ENCODE measurements around the gene EGR2.

Gene EGR2

DNA sequence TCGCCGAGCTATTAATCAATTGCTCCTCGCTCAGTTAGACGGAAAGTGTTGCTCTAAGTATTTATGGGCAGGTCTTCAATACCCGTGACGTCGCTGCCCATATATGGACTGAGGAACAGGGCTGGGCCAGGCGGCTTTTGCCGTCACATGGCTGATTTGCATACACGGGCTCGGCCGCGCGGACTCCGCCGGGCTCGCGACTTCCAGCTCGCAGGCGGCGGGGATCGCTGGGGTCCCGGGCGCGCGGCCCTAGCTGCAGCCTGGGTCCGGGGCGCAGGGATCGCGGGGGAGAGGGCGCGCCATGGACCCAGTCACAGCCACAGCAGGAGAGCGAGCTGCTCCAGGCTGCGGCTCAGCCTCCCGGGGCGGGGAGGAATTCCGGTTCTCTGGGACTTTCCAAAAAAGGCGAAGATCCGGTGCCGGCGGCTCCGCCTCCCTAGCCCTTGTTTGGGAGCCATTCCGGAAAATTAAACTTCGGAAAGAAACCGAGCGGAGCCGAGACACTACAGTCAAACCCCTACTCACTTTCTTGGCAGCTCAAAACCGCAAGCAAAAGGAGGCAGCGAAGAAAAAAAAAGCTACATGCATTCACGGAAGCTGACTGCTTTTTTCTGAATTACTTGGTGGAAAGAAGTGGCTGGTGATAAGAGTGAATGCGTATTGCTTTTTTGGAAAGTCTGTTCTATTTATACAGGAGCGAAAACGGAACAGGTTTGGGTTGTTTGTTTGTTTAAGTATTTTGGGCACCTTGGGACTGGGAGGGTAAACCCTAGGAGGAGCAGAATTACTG is at the start of gene EGR2:
Gene EGR2, minus strand, starts transcription at position 36 of the 790 bp plus-strand sequence. CDS start 337 bp downstream, outside the sequence.
- peak; percentile 97 for DNase-seq

GRCh38 chr10:62862447-62862846 is 46.3 kb upstream of the EGR2 start:
- no peak for DNase-seq

DNA sequence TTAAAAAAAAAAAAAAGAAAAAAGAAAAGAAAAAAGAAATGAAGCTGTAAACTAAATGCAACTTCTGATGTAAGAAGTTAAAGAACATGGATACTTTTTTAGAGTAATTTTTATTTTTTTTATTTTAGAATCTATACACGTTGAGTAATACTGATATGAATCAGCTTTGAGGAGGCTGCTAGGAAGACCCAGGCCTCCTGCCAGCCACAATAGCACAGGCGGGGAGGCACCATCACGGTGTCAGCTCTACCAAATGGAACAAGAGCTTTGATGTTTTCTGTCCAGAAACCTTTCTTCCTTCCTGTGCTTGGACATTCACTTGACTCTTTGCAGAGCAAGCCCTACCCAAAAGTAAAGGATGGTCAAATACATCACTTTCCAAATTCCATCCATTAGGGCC is 45.3 kb upstream of the EGR2 start:
- DNase-seq, result no peak

- peak; percentile 49 for DNase-seq
Measured at GRCh38 chr10:62860946-62861345, 44.8 kb upstream of the EGR2 start.

GRCh38 chr10:62858364-62858763 is 42.2 kb upstream of the EGR2 start:
- no peak for DNase-seq

DNA sequence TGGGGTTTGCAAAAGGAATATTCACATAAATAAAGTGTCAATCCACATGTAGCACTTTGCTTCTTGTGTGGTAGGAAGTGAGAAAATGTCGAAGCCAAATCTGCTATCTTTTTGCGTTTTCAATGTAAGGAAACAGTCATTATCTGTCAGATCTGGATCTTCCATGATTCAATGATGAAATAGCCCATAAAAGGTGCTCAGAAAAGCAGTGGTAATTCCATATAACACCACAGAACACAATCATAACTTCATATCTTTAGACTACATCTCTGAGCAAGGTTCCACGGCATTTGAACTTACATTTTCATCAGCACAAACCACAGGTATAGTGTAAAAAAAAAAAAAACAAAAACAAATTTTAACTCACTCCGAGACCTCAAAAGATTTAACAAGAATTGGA is 39.9 kb upstream of the EGR2 start:
- DNase-seq, result no peak

GRCh38 chr10:62853710-62854109 is 37.5 kb upstream of the EGR2 start:
- DNase-seq, result peak; percentile 47

DNA sequence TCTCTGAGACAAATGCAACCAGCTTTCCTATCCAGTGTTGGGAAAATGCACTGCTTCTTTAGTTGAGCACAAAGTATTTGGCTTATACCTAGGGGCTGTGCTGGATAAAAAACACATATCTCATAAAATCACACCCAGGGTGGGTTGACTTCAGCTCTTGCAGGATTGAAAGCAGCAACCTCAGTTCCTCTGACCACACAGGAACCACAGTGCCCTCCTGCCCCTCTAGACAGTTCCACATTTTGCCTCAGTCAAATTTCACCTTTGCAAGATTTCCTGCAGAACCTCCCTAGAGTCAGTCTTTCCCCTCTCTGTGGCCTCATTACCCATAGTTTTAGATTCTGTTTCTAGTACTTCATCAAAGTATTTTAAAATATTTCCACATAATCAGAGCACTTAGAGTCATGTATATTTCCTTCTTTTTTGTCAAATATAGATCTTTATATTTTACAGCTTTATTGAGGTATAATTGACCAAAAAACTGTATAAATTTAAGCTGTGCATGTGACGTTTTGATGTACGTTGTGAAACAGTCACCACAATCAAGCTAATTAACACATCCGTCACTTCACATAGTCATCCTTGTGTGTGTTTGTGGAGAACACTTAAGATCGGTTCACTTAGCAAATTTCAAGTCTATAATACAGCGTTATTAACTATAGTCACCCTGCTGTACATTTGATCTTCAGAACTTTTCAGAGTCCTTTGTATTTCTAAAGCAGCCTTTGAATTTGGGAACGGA is 37.0 kb upstream of the EGR2 start:
- peak; percentile 48 for DNase-seq

- peak; percentile 39 for DNase-seq
Measured at GRCh38 chr10:62851442-62851841, 35.3 kb upstream of the EGR2 start.

DNA sequence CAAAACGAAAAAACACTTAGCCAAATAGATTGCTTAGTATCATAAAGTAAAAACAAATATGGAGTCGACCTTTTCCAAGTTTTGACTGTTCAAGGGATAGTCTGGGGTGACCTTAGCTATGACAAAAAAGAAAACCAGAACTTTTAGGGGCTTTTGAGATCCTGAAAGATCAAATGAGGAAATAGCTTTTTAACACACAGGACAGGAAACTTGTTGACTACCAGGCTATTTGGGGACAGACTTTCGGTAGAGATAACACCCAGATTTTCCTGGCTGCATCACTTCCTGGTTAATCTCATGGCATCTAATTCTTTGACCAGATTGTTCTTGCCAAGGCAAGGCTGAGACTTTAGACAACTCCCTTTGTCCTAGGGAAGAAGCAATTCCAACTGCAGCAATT is 34.5 kb upstream of the EGR2 start:
- peak; percentile 34 for DNase-seq

DNA sequence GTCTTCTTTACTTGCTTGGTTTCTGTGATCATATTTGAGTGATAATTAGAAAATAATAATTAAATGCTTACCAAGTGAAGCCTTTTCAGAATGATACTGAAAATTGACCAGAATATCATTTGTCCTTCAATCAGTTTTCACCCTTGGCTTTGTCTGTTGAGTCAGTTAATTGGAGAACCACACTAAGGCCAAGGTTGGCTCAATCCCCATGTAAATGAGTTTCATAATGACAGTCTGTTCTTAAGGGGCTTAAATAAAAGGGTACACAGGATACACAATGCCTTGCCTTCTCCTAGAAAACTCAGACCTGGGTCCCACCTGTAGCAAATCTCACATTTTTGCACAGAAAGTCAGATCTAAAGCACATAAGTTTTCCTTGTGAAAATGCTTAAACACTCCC is 31.3 kb upstream of the EGR2 start:
- no peak for DNase-seq

GRCh38 chr10:62844280-62845011 is 28.3 kb upstream of the EGR2 start:
- no peak for DNase-seq

DNA sequence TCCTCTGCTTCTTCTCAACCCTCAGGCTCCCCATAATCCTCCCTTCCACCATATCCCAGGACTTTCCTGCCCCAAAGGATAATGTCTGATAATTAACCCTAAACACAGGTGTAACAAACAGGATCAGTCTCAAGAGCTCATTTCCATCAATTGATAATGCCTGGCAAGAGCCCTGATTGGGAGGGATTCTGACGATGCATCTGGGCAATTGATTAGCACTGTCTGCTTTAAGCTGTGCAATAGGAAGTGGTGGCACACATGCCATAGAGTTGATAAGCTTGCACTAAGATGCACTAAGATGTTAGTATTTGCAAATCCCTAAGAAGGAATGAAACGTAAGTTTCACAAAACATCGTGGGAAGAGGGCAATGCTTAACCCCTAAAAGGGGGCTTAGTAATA is 27.4 kb upstream of the EGR2 start:
- DNase-seq, result peak; percentile 51

GRCh38 chr10:62842983-62843382 is 26.8 kb upstream of the EGR2 start:
- DNase-seq, result peak; percentile 5

GRCh38 chr10:62839590-62839989 is 23.4 kb upstream of the EGR2 start:
- DNase-seq, result no peak

DNA sequence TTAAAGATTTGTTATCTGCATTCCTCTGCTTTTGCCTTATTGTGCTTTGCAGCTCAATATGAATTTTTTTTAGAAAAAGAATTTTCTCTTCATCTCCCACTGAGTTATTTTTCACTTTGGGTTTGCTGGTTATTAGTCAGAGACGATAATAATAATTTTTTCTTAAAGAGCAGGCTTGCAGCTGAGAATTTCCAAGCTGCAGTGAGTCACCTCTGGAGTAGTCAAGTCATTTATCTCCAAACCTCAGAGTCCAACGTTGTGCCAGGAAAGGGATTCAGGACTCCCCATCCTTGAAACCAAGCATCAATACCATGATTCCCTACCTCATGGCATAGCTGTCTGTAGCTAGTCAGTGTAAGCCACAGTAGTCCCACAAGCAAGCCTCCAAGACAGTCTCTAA is 15.2 kb upstream of the EGR2 start:
- no peak for DNase-seq

DNA sequence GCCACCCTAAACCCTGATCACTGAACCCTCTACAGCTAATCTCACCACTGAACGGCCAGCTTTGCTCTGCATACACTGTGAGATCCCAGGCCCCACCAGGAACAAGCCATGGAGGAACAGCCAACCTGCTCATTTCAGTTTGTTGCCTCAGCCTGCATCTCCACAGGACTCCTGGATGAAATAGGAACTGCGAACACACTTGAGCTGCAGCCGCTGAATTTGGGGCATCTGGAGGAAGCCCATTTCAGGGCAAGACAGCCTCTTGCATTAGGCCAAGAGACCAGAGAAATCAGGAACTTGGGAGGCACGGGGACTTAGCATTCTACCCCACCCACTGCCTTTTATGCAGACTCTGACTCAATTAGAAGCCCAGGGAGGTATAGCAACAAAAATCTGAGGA is 14.5 kb upstream of the EGR2 start:
- no peak for DNase-seq

GRCh38 chr10:62829622-62830021 is 13.5 kb upstream of the EGR2 start:
- DNase-seq, result no peak

DNA sequence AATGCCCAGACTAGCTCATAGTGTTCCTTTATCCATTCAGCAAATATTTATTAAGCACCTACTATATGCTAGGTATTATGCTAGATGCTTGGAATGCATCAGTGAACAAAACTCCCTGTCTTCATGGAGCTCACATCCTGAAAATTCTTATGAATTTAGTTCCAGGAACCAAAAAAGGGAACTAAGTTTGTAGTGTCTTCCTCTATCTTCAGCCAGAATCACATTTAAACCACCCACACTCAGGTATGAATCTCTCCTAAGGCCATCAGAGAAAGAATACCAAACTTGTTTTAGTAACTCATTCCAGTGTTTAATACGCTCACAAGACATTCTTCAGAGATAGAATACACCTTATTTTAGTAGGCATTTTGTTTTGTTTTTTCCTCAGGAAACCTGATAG is 10.1 kb upstream of the EGR2 start:
- DNase-seq, result no peak

DNA sequence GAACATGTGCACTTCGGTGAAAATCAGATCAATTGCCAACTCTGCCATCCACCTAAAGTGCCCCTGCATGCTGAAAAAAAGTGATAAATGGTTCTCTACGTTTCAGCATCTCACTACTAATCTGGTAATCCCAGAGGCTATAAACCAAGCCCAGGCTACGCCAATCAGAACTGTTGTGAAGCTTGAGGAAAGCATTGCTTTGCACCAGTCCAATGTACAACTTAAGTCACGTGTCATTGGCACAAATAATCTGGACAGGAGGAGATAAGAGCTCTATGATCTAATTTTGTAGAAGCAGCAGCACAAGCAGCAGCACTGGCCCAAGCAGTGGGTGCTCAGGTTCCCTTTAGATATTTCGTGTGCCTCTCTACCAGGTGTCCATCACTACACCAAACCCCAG is 4.4 kb upstream of the EGR2 start:
- DNase-seq, result peak; percentile 41

- peak; percentile 85 for DNase-seq
Measured at GRCh38 chr10:62819141-62819920, 3.2 kb upstream of the EGR2 start.

- DNase-seq, result peak; percentile 58
Measured at GRCh38 chr10:62818426-62819011, 2.4 kb upstream of the EGR2 start.

Data from hematopoietic multipotent progenitor cell treated with erythropoietin and hydrocortisone succinate and interleukin-3 and kit ligand, for 4 days (in vitro differentiated cells).